ENCODE data around the gene ATRAID. TPM values are rescaled to one million over a fixed set of nuclear protein-coding genes. Genes with fewer than 3 reads are reported as not detected.

ATRAID gene
- total RNA-seq, 1 donor from 2014 or later = 112 TPM

DNA sequence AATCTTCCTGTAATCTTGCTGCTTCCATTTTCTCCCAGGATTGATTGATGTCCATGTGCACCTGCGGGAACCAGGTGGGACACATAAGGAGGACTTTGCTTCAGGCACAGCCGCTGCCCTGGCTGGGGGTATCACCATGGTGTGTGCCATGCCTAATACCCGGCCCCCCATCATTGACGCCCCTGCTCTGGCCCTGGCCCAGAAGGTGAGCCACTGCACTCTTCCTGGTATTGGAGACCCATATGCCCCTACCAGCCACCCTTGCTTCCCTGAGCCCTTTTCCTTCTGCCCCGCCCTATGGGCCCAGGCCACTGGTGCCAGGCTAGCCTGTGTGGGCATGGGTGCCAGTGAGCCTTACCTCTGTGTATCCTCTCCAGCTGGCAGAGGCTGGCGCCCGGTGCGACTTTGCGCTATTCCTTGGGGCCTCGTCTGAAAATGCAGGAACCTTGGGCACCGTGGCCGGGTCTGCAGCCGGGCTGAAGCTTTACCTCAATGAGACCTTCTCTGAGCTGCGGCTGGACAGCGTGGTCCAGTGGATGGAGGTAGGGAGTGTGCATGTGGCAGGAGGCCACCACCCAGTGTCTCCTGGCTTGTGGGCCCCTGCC, 25.6 kb downstream of the ATRAID start:
- H3K36me3 Mint-ChIP-seq = peaks cover 39% of the 10 kb centered on the region
- TF ChIP-seq, protein P1, sequence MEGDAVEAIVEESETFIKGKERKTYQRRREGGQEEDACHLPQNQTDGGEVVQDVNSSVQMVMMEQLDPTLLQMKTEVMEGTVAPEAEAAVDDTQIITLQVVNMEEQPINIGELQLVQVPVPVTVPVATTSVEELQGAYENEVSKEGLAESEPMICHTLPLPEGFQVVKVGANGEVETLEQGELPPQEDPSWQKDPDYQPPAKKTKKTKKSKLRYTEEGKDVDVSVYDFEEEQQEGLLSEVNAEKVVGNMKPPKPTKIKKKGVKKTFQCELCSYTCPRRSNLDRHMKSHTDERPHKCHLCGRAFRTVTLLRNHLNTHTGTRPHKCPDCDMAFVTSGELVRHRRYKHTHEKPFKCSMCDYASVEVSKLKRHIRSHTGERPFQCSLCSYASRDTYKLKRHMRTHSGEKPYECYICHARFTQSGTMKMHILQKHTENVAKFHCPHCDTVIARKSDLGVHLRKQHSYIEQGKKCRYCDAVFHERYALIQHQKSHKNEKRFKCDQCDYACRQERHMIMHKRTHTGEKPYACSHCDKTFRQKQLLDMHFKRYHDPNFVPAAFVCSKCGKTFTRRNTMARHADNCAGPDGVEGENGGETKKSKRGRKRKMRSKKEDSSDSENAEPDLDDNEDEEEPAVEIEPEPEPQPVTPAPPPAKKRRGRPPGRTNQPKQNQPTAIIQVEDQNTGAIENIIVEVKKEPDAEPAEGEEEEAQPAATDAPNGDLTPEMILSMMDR (IDR thresholded peaks at IDR 0.05; ENCODE audit: unreplicated experiment) = no peak
- DNase-seq (ENCODE audit: low spot score in 2 of 2, unreplicated experiment in 2 of 2) = no peak
- H3K9me3 Mint-ChIP-seq = no peaks in the 10 kb centered on the region
- no peaks in the 10 kb centered on the region for H3K4me1 Mint-ChIP-seq
- no peak overlapping the region for H3K27ac Mint-ChIP-seq
- H3K27me3 Mint-ChIP-seq (ENCODE audit: low read depth) = no peaks in the 10 kb centered on the region
- H3K4me3 Mint-ChIP-seq = no peak overlapping the region

DNA sequence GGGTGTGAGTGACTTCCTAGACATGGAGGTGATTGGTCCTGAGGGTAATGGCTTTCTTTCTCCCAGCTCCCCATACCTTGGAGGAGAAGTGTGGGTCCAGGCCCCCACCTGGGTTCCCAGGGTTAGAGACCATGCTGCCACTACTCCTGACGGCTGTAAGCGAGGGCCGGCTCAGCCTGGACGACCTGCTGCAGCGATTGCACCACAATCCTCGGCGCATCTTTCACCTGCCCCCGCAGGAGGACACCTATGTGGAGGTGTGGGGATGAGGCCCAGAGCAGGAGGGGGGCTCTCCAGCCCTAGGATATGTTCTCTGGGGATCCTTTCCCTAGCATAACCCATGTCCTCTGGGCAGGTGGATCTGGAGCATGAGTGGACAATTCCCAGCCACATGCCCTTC, 27.1 kb downstream of the ATRAID start:
- Mint-ChIP-seq H3K27ac (no peak overlapping the region), H3K4me3 (no peak overlapping the region), H3K4me1 (no peaks in the 10 kb centered on the region), H3K36me3 (peaks cover 35% of the 10 kb centered on the region), H3K27me3 (ENCODE audit: low read depth) (no peaks in the 10 kb centered on the region), H3K9me3 (no peaks in the 10 kb centered on the region)
- TF ChIP-seq, protein P1 (IDR thresholded peaks at IDR 0.05; ENCODE audit: unreplicated experiment) = no peak
- no peak for DNase-seq (ENCODE audit: low spot score in 2 of 2, unreplicated experiment in 2 of 2)

DNA sequence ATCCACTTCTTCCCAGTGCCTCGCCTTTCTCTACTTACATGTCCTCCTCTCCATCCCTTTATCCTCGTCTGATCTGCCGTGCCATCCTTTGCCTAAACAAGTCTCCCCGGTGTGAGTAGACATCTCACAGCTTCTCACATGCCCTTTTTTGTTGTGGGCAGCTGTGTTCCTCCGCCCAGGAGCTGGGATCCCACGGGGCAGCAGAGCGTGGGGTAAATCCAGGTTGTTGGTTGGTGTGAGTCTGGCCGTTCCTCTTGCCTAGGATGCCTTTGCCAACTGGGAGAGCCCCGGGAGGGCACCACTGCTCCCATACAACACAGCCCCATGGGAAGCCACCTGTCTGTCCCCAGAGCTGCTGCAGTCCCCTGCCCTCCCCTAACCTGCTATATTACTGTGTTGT, 28.6 kb downstream of the ATRAID start:
- no peak for DNase-seq (ENCODE audit: low spot score in 2 of 2, unreplicated experiment in 2 of 2)
- Mint-ChIP-seq H3K36me3 (peaks cover 30% of the 10 kb centered on the region), H3K4me3 (no peak overlapping the region), H3K4me1 (no peaks in the 10 kb centered on the region), H3K27me3 (ENCODE audit: low read depth) (no peaks in the 10 kb centered on the region), H3K27ac (no peak overlapping the region), H3K9me3 (no peaks in the 10 kb centered on the region)
- TF ChIP-seq, protein P1 (IDR thresholded peaks at IDR 0.05; ENCODE audit: unreplicated experiment) = no peak

DNA sequence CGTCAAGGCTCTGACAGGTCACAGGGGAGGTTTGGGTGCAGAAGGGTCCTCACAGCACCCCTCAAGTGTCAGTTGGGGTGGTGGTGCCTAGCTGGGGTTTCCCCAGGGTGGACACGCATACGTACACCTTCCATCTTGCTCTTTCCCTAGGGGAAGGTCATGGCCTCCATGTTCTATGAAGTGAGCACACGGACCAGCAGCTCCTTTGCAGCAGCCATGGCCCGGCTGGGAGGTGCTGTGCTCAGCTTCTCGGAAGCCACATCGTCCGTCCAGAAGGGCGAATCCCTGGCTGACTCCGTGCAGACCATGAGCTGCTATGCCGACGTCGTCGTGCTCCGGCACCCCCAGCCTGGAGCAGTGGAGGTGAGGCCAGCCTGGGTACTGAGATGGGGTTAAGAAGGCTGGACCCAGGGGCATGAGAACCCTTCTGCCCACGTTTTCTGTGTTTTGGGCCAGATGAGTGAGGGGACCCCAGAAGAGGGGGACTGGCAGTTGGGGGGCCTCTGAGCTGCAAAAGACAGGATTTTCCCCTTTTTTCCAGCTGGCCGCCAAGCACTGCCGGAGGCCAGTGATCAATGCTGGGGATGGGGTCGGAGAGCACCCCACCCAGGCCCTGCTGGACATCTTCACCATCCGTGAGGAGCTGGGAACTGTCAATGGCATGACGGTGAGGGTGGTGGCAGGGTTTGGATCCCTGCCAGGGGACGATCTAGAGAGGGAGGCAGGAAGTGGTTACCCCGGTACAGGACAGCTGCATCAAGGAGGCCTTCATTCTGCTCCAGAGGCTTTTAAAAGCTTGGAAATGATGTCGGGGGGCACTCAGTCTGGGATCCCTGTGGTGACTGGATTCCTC, 30.1 kb downstream of the ATRAID start:
- Mint-ChIP-seq H3K4me1 (no peaks in the 10 kb centered on the region), H3K9me3 (no peaks in the 10 kb centered on the region), H3K27ac (no peak overlapping the region), H3K27me3 (ENCODE audit: low read depth) (no peaks in the 10 kb centered on the region), H3K4me3 (no peak overlapping the region), H3K36me3 (peaks cover 28% of the 10 kb centered on the region)
- DNase-seq (ENCODE audit: low spot score in 2 of 2, unreplicated experiment in 2 of 2) = no peak
- TF ChIP-seq, protein P1 (IDR thresholded peaks at IDR 0.05; ENCODE audit: unreplicated experiment) = no peak

DNA sequence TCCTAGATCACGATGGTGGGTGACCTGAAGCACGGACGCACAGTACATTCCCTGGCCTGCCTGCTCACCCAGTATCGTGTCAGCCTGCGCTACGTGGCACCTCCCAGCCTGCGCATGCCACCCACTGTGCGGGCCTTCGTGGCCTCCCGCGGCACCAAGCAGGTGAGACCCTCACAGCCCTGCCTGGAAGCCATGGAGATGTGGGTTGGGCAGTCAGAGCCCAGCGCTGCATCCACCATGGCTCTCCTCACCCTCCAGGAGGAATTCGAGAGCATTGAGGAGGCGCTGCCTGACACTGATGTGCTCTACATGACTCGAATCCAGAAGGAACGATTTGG, 30.7 kb downstream of the ATRAID start:
- Mint-ChIP-seq H3K27ac (no peak overlapping the region), H3K4me3 (no peak overlapping the region), H3K9me3 (no peaks in the 10 kb centered on the region), H3K27me3 (ENCODE audit: low read depth) (peaks cover 1% of the 10 kb centered on the region), H3K4me1 (no peaks in the 10 kb centered on the region), H3K36me3 (peaks cover 23% of the 10 kb centered on the region)
- TF ChIP-seq, protein P1 (IDR thresholded peaks at IDR 0.05; ENCODE audit: unreplicated experiment) = no peak
- no peak for DNase-seq (ENCODE audit: low spot score in 2 of 2, unreplicated experiment in 2 of 2)
